Umbilical cord (tissue), 2 donors: ENCODE measurements around the gene CHSY1. TPM values are rescaled to one million over a fixed set of nuclear protein-coding genes. Genes with fewer than 3 reads are reported as not detected.

Experiments
- DNase-seq: peaks from one replicate; pipeline ENCODE4 v3.0.0-alpha.2; 2015; ENCODE audit warnings: low spot score
- total RNA-seq: library from RNA; depleted of rRNA; stranded (reverse); fragments of >200 nt; gene quantifications from one replicate; pipeline ENCODE4 v1.2.3, GENCODE V29; 2014; ENCODE audit warnings: low replicate concordance; ENCODE audit not compliant: insufficient read depth

The CHSY1 gene
- total RNA-seq, 1 donor from 2014 or later = 50.6 TPM

DNA sequence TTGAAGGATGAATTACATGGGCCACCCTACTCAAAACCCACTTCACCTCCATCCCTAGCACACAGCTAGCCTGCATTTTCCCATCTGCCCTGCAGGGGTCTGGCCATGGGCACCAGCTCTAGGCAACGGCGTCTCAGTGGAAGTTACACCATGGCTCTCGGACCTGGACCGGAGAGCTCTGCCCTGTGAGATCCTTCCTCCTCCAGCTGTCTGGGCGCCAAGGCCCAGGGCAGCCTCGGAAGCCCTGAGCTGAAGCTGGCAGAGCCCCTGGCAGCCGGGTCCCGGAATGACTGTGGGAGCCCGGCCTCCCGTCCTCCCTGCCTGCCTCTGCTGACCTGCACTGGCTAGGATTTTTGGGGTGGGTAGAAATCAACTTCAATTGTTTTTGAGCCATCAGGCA lies 98.9 kb downstream of the CHSY1 start:
- DNase-seq = no peak

DNA sequence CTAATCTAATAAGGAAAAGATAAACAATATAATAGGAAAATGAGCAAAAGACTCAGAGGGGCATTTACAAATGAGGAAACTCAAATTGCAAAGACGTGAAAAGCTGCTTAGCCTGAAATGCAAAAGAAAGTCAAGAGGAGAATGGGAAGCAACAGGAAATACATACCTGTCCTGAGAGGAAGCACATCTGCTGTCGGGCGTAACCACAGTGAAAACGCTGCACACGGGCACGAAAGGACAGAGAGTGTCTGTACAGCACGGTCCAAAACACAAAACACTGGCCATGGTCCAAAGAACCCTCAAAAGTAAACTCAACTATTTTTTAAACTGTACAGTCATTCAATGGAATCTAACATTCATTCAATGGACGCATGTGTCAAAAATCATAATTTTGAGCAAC lies 100.6 kb downstream of the CHSY1 start:
- no peak for DNase-seq

DNA sequence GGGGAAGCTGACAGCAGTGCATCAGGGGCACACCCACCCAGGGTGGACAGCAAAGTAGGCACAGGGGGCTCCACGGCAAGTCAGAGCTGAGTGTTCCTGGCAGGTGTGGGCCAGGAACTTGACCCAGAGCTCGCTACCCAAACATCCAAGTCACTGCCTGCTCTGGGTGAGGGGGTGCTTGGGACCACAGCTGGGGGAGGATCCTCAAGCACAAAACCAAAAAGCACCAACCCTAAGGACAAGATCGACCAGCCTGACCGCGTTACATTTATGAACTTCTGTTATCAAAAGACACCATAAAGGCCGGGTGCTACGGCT lies 101.2 kb downstream of the CHSY1 start:
- DNase-seq = no peak

DNA sequence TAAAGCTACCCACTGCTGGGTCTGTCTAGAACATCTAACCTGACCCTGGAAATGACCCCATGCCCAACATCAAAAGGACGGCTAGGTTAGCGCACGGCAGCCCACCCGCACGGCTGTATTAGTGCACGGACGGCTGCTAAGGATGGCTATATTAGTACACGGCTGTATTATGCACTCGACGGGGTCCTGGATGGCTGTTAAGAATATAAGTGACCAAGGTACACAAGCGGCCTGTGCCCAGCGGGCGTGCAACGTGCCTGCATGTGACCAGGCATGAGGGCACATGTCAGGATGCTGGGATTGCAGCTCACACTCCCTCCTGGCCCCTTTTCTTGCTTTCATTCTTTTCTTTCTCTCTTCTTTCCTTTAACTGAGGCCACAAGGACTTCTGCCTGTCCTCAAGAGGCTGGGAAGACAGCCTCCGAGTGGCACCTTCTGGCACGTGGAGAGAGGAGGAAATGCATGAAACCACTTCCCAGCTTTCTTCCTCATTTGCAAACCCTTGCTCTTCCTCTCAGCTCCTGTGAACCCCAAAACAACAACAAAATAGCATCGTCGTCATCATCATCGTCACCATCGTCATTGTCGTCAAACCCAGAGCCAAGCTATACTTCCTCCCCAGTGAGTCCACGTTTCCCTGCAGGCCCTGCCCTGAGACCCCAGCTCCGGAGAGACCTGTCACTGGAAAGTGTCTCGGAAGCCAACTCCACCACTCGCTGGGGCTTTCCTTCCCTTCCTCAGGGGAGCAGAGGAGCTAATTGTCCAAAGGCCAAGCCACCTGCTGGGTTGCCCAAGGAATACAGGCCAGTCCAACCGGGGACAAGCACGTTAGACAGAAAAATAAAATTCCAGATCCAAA lies 101.8 kb downstream of the CHSY1 start:
- DNase-seq = no peak

DNA sequence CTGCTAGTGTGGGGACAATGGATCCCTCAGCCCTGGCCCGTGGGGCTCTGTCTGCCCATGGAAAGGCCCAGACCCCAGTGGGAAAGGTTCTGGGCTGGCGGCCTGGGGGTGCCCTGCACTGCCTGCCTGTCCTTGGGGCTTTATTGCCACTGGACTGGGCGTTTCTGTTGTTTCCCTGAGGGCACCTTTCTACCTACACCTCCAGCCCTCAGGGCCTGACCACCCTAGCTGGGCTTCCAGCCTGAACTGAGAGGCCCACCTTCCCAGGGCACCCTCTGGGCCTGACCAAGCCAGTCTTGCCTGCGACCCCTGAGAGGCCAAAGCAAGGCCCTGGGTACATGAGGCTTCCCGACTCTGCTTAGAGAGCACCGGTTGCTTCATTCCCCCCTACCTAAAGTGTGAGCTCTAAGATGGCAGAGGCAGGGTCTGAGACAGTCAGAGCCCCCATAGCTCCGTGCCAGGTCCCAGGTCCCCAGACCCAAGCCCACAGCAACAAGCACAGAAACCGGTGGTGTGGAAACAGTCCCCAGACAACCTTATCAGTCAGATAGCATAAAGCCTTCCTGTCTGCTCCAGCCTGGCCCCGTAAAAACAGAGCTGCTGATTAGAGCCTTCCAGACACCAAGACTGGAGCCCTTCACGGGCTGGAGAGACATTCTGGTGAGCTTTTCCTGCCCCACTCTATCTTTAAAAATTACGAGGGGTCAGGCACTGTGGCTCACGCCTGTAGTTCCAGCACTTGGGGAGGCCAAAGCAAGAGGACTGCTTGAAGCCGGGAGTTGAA lies 102.8 kb downstream of the CHSY1 start:
- peak; percentile 93 for DNase-seq

DNA sequence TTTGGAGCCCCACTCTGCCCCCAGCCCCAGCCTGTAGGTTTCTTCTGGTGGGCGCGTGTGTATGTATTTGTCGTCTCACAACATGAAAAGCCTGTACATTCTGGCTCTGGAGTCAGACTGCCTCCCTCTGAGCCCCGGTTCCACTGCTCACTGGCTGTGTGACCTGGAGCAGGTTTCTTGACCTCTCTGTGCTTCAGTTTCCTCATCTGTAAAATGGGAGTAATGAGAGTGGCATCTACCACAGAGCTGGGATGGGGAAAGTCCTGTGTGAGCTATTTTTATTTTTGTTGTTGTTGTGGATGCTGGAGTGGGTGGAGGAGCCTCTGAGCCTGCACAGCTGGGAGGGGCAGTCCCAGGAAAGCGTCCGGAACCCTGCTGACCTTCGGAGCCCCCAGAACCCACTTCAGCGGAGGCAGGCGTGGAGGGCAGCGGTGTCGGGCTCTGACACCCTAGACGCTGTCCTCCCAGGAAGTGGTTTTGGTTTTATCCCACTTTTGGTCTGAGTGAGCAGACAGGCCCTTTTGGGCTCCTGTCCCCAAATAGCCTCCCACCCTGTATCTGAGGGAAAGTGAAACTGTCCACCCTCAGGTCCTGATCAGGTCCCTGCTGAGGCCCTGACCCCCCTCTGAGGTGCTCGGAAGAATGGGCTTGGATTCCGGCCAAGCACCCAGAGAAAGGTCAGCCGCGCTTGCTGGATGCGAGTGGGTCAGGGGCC lies 103.5 kb downstream of the CHSY1 start:
- DNase-seq = no peak

DNA sequence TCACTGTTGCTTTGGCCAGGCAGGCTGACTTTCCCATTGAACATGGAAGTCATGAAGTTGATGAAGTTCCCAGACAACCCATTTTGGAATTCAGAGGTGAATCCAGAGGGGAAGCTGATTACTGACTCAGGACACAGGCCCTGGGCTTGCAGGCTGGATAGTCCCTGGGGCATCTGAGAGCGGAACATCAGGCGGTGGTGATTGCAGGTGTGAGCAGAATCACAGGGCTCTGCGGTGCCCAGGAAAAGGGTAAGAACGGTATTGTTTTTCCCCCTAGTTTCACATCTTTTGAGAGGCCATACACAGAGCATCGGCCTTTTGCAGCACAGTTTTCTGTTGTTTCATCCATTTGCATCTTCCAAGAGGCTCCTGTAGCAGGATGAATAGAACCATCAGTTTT lies 104.7 kb downstream of the CHSY1 start:
- DNase-seq = no peak

- DNase-seq = no peak
Measured at GRCh38 chr15:101146118-101146702, 105.6 kb downstream of the CHSY1 start.

GRCh38 chr15:101145362-101145761 lies 106.5 kb downstream of the CHSY1 start:
- DNase-seq = no peak

DNA sequence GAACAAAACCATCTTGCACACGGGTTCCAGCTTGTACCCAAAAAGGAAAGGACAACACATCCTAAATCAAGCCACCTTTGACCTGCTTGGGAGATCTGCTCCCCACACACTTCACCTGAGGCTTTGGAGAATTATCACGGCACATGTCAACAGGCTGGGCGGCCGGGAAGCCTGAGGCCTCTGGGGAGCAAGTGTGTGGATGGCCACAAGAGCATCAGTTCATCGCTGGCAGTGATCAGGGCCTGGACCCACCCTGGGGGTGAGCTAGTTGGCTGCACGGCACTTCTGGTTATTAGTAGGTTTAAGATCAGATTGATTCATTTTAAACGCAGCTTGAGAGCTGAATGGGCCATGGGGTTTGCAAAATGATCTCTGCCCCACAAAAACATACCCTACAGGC lies 108.5 kb downstream of the CHSY1 start:
- no peak for DNase-seq

- DNase-seq = no peak
Measured at GRCh38 chr15:101142711-101143110, 109.1 kb downstream of the CHSY1 start.

- no peak for DNase-seq
Measured at GRCh38 chr15:101141926-101142527, 109.8 kb downstream of the CHSY1 start.

DNA sequence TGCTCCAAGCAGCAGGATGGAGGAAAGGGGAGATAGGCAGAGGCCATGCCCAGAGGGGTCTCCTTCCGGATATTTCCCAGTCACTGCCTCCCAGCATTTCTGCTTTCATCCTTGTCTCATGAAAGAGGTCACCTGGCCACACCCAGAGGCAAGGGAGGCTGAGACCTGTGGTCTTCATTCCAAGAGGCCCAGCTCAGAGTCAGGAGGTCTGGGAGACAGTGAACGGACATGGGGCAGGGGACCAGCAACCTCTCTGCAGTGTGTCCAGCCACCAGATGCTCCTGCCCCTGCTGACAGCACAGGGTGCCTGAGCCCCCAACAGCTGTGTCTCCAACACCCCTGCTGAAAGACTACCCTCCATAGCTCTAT lies 111.2 kb downstream of the CHSY1 start:
- no peak for DNase-seq

DNA sequence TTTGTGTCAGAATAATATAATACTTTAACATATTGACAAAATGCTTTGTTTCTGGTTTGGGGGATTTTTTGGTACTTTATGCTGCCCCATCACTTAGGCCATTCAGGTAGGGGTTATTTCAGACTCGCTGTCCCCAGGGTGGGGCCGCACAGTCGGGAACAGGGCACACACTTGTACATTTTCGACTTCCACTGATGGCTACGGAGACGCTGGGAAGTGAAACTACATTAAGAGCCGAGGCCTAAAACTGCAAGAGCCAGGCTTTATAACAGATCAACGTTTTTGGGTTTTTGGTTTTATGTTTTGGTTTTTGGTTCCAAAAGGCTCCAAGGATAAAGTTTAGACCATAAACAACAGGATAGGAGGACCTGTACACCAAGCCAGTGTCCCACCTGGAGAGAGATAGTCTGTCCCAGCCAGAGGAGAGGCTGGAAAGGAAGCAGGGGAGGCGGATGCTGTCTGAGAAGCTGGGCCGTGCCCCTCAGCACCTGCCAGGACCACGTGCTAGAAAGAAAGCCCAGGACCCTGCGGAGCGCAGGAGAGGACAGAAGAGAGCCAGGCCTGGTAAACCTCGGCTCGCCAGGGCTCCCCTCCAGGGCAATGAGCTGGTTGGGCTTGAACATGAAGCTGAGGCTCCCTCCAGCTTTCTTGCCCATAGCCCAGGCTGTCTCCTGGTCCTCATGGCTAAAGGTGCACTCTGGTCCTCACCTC lies 111.7 kb downstream of the CHSY1 start:
- DNase-seq = no peak

- no peak for DNase-seq
Measured at GRCh38 chr15:101138913-101139880, 112.7 kb downstream of the CHSY1 start.

DNA sequence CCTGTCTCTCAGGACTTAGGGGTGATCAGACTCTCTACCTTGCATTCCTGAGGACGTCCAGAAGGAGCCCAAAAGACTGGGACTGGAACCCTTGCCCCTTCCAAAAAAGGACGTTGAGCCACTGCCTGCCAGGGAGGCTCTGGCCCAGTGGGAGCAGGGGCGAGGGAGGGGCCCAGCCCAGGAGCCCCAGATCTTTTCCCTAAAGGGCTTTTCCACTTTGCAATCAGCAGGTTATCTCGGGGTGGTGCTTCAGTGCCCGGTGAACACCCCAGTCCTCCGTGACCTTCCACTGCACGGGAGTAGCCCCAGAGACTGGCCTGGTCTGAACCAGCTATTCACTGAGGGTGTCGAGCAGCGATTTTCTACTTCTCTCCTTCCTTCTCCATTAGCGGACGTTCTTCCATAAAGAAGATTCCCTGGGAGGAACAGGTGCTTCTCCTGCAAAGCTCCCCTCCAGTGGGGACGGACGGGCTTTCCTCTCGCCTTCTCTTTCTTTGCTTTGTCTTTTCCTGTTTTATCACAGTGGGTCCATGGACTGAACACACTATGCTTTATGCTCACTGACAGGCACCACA lies 113.7 kb downstream of the CHSY1 start:
- no peak for DNase-seq

DNA sequence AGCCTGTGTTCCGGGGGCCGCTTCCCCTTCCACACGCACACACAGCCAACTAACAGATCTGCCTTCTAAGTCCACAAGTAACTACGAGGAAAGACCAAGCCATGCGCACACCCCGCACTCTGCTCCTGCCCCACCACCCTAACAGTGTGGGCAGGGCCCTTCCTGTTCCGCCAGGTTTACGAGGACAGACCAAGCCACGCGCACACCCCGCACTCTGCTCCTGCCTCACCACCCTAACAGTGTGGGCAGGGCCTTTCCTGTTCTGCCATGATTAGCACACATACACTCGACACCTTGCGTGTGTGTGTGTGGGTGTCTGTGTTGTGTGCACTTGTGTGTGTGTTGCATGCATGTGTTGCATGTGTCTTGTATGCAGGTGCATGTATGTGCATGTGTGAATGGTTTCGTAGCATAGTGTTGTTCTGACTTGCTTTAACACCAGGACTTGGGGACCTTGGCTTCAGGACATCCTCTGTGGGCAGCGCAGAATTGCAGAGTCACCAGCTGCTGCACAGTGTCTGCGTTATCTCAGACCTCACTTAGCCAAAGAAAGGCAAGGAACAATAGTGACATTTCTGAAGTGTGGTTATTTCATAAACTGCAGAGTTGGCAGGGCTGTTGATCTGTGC lies 114.4 kb downstream of the CHSY1 start:
- DNase-seq = no peak

DNA sequence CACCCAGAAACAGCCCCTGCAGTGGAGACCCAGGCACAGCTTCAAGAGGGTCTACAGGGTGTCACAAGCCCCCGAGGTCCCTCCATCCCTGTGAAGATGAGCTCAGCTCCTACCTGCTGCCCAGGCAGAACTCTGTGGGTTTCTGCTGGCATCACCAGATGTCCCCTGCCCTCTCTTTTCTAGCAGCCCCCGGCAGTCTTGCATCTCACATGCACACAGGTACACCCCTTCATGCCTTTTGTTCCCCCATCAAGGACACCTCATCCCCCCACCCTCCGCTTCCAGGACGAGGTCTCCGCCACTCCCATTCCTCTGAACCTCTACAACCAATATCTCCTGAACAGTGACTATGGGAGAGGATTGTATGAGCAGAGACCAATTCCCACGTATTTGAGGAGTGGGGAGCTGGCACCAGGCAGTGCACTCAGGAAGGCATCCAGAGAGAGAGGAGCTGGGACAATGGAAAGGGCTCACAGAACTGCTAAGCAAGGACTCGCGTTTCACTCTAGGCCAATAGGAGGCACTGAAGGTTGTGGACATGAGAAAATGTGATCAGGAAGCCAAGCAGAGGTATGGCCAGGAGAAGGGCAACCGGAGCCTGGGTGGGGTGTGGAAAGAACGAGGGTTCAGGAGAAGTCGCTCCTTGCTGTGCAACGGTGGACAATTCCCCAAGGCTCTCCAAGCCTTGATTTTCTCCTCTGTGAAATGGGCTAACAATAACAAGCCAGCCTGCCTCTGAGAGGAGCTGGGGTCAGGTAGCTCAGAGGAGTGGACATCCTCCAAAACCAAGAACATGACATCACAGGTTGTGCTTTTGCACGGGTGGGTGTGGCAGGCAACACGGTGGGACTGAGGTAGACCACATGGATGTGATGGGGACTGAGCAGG lies 115.2 kb downstream of the CHSY1 start:
- no peak for DNase-seq
